A673 (cell line): ENCODE data around the gene KCNJ10. TPM values are rescaled to one million over a fixed set of nuclear protein-coding genes. Genes with fewer than 3 reads are reported as not detected.
A peak's percentile ranks its signal among the peaks of the same experiment; 100 is the strongest.

Experiments
- BruUV-seq: library from RNA; stranded (reverse); fragments of 400-500 nt; replicated peaks from 2 replicates; lab custom pipeline; 2021; lab: Mats Ljungman, UMichigan
- CTCF ChIA-PET: fragments of 300-600 bp; sonication (Branson Sonifier 250); formaldehyde crosslinking; loops from one replicate; lab custom pipeline; 2022; ENCODE audit warnings: antibody characterized with exemption; lab: Charles Lee
- POLR2A ChIA-PET: fragments of 300-600 bp; sonication (Branson Sonifier 250); formaldehyde crosslinking; loops from one replicate; lab custom pipeline; 2022; ENCODE audit warnings: antibody characterized with exemption; ENCODE audit not compliant: low non-redundant PET; lab: Charles Lee
- DNase-seq: peaks from one replicate; pipeline ENCODE4 v3.0.0-alpha.2; 2015; ENCODE audit warnings: low spot score
- H3K27ac ChIP-seq: fragments of 200-600 bp; sonication (generic); 2 replicates; pipeline ENCODE4 v1.5.1; 2016; ENCODE audit warnings: mixed run types, low read depth, mild to moderate bottlenecking, mixed read lengths, antibody characterized with exemption, low read length; ENCODE audit not compliant: poor library complexity, severe bottlenecking
- H3K27me3 ChIP-seq: fragments of 200-600 bp; sonication (generic); replicated peaks from 2 replicates; pipeline ENCODE4 v1.6.1; 2017; ENCODE audit warnings: mixed run types, low read depth, mild to moderate bottlenecking, mixed read lengths, antibody characterized with exemption, low read length; ENCODE audit not compliant: insufficient read depth, poor library complexity
- H3K36me3 ChIP-seq: fragments of 200-600 bp; sonication (generic); 2 replicates; pipeline ENCODE4 v1.6.1; 2016; ENCODE audit warnings: mixed run types, mild to moderate bottlenecking, mixed read lengths, antibody characterized with exemption, low read length; ENCODE audit not compliant: insufficient read depth, poor library complexity, severe bottlenecking
- H3K4me1 ChIP-seq: fragments of 200-600 bp; sonication (generic); 2 replicates; pipeline ENCODE4 v1.6.1; 2017; ENCODE audit warnings: mixed run types, mild to moderate bottlenecking, mixed read lengths, antibody characterized with exemption, low read length; ENCODE audit not compliant: insufficient read depth, poor library complexity, severe bottlenecking
- H3K4me3 ChIP-seq: fragments of 200-600 bp; sonication (generic); 2 replicates; pipeline ENCODE4 v1.5.1; 2016; ENCODE audit warnings: low read depth, mixed run types, mild to moderate bottlenecking, mixed read lengths, low read length; ENCODE audit not compliant: poor library complexity, severe bottlenecking
- H3K9me3 ChIP-seq: fragments of 200-600 bp; sonication (generic); 2 replicates; pipeline ENCODE4 v1.6.1; 2016; ENCODE audit warnings: mixed run types, low read depth, mild to moderate bottlenecking, mixed read lengths, antibody characterized with exemption, low read length; ENCODE audit not compliant: poor library complexity, severe bottlenecking
- EZH2 ChIP-seq: fragments of 200-600 bp; sonication (generic); IDR thresholded peaks from 2 replicates; pipeline ENCODE4 v1.6.1; 2017; ENCODE audit warnings: borderline replicate concordance, low read depth, mild to moderate bottlenecking, mixed read lengths, antibody characterized with exemption, low read length; ENCODE audit not compliant: poor library complexity, severe bottlenecking
- intact Hi-C: fragments of 100-400 bp; cut with micrococcal nuclease; formaldehyde crosslinking; loops from one replicate; pipeline ENCODE4 v1.10.0; 2022; ENCODE audit not compliant: unreplicated experiment
- total RNA-seq: library from RNA; stranded (reverse); gene quantifications from 2 replicates; pipeline ENCODE4 v1.2.3, GENCODE V29; 2021
- TF ChIP-seq, protein P1 (sequence below): fragments of 300-800, 200-600 bp; sonication (generic); conservative IDR thresholded peaks from 2 replicates; pipeline ENCODE4 v1.5.1; 2017; ENCODE audit warnings: low read depth, mild to moderate bottlenecking, antibody characterized with exemption, low read length, moderate library complexity, mixed read lengths

The KCNJ10 gene
- total RNA-seq, 1 experiment from 2014 or later, result not detected

- POLR2A ChIA-PET, result no interaction called here
- peak overlapping the region; percentile 56 for H3K4me3 ChIP-seq
- TF ChIP-seq, protein P1, sequence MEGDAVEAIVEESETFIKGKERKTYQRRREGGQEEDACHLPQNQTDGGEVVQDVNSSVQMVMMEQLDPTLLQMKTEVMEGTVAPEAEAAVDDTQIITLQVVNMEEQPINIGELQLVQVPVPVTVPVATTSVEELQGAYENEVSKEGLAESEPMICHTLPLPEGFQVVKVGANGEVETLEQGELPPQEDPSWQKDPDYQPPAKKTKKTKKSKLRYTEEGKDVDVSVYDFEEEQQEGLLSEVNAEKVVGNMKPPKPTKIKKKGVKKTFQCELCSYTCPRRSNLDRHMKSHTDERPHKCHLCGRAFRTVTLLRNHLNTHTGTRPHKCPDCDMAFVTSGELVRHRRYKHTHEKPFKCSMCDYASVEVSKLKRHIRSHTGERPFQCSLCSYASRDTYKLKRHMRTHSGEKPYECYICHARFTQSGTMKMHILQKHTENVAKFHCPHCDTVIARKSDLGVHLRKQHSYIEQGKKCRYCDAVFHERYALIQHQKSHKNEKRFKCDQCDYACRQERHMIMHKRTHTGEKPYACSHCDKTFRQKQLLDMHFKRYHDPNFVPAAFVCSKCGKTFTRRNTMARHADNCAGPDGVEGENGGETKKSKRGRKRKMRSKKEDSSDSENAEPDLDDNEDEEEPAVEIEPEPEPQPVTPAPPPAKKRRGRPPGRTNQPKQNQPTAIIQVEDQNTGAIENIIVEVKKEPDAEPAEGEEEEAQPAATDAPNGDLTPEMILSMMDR, result no peak
- TF ChIP-seq EZH2, result no peak
- peak overlapping the region; percentile 27 for H3K27ac ChIP-seq
- intact Hi-C loops, result no loop called here
- H3K36me3 ChIP-seq, result no peaks in the 10 kb centered on the region
- H3K27me3 ChIP-seq, result no peaks in the 10 kb centered on the region
- no peak for DNase-seq
- H3K4me1 ChIP-seq, result peaks cover 17% of the 10 kb centered on the region
- no TSS peak for BruUV-seq
- H3K9me3 ChIP-seq, result no peaks in the 10 kb centered on the region
- CTCF ChIA-PET, result no interaction called here
These were observed 27.4 kb upstream of the KCNJ10 start for GRCh38 chr1:160097151-160097910.

GRCh38 chr1:160096274-160097116 lies 26.5 kb upstream of the KCNJ10 start:
- Histone ChIP-seq H3K9me3 (no peaks in the 10 kb centered on the region), H3K27ac (no peak overlapping the region), H3K4me1 (peaks cover 17% of the 10 kb centered on the region), H3K36me3 (no peaks in the 10 kb centered on the region), H3K4me3 (no peak overlapping the region), H3K27me3 (no peaks in the 10 kb centered on the region)
- DNase-seq, result no peak
- intact Hi-C loops, result no loop called here
- BruUV-seq, result no TSS peak
- POLR2A ChIA-PET, result no interaction called here
- TF ChIP-seq EZH2, result no peak
- TF ChIP-seq, protein P1, result no peak
- CTCF ChIA-PET, result no interaction called here

DNA sequence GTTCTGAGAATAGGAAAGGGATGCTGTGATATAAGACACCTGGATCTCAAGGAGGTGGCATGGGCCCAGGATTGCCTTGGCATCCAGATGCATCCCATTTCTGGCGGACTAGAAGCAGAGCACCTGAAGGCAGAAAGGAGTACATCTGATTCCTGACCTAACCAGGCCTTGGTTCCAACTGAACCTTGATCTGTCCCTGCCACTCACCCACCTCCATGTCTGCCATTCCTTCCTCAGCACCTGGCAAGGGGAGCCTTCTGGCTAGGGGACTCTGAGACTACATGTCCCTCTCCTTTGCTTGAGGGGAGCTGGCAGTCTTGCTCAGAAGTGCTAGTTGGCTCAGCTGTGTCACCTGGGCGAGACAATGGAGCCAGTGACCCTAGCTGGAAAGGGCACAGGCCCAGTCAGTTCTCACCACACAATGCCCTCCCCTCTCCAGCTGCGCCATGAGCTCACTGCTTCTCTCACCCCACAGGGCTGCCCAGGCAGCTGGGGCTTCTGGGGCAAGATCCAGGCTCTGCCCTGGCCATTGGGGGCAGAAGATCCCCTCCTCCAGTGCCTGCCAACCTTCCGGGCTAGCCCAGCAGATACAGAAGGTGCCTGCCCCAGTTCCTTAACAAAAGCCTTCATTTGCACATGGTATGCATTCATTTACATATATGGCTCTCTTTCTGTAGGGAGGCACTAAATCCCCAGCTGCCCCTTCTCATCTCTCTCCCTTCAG lies 25.6 kb upstream of the KCNJ10 start:
- Histone ChIP-seq H3K27ac (no peak overlapping the region), H3K4me1 (peaks cover 12% of the 10 kb centered on the region), H3K36me3 (no peaks in the 10 kb centered on the region), H3K4me3 (no peak overlapping the region), H3K9me3 (no peaks in the 10 kb centered on the region), H3K27me3 (no peaks in the 10 kb centered on the region)
- intact Hi-C loops, result no loop called here
- POLR2A ChIA-PET, result no interaction called here
- no TSS peak for BruUV-seq
- no peak for TF ChIP-seq EZH2
- TF ChIP-seq, protein P1, result no peak
- DNase-seq, result no peak
- CTCF ChIA-PET, result no interaction called here
